ENCODE results near the gene ATP5MC2.

- TF ChIP-seq, protein P1, sequence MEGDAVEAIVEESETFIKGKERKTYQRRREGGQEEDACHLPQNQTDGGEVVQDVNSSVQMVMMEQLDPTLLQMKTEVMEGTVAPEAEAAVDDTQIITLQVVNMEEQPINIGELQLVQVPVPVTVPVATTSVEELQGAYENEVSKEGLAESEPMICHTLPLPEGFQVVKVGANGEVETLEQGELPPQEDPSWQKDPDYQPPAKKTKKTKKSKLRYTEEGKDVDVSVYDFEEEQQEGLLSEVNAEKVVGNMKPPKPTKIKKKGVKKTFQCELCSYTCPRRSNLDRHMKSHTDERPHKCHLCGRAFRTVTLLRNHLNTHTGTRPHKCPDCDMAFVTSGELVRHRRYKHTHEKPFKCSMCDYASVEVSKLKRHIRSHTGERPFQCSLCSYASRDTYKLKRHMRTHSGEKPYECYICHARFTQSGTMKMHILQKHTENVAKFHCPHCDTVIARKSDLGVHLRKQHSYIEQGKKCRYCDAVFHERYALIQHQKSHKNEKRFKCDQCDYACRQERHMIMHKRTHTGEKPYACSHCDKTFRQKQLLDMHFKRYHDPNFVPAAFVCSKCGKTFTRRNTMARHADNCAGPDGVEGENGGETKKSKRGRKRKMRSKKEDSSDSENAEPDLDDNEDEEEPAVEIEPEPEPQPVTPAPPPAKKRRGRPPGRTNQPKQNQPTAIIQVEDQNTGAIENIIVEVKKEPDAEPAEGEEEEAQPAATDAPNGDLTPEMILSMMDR (IDR thresholded peaks at IDR 0.05) = no peak
- no peak for TF ChIP-seq ZFX (IDR thresholded peaks at IDR 0.05; ENCODE audit: borderline replicate concordance)
Measured at GRCh38 chr12:53674977-53675700, 744 bp downstream of the ATP5MC2 start.
